NCI-H748 (cell line): Measurements from ENCODE around the gene MAPRE3.
A peak's percentile ranks its signal among the peaks of the same experiment; 100 is the strongest.

ENCODE experiments used
- DNase-seq: peaks from one replicate; lab custom pipeline; 2025; ENCODE audit not compliant: unreplicated experiment; lab: John Stamatoyannopoulos, UW

Gene MAPRE3

DNA sequence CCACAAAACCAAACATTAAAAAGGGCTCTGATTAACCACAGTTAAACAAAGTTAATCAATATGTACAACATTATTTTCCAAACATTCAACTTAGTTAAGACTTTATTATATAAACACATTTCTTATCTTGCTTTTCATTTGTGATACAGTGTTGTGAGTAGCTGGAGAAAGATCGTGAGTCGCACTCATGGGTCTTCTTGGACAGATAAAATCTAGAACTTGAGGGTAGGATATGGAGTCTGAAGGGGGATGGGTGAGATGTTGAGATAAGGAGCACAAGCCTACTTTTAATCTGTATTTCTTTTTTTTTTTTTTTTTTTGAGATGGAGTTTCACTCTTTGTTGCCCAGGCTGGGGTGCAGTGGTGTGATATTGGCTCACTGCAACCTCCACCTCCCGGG, 39.7 kb downstream of the MAPRE3 start:
- no peak for DNase-seq

- no peak for DNase-seq
These were observed 43.3 kb downstream of the MAPRE3 start for GRCh38 chr2:27013738-27014137.

DNA sequence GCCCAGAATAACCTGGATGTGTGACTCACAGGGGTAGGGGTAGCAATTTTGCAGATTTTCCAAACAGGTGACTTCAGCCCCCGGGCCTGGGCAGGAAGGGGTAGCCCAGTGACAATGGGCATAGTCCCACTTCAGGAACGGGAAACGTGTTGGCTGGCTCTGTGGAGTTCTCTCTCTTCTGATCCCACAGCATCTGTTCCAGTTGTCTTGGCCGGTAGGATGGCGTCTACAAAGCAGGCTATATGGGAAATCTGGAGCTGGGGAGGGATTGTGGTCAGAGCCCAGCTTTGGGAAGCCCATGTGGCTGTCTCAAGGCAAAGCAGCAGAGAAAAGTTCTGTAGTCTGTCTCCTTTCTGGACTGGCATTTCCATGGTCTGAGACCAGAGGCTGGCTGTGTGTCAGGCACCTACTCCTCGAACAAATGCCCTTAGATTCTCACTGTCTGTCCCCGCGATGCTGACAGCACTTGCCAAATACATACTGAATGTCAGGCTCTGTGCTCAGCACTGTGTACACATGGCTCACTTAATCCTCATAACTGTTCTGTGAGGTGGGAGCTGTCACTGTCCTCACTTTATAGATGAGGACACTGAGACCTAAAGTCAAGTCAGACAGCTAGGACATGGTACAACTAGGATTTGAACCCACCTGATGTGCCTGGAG, 44.5 kb downstream of the MAPRE3 start:
- DNase-seq: no peak

DNA sequence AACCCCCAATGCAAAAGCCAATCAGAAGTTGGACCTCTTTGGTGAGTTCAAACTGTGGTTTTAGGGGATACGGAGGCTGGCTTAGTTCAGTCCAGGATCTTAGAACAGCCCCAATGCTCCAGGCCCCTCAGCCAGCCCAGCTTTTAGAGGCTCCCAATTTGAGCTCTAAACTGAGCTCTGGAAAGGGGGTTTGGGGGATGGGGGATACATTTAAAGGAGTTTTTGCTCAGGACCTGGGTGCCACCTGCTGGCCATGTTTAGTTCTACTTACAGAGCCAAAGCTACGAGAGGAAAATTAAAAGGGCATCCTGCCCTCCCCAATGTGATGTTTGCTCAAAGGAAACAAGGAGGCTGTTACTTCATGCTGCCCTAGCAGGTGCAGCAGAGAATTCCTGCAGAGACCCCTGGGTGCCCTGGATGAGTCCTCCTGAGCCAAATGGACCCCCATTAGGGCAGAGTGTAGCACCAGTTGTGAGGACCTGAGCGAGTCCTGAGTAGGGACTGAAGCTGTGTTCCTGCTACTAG, 46.4 kb downstream of the MAPRE3 start:
- DNase-seq: peak; percentile 66

GRCh38 chr2:27018142-27018541, 47.7 kb downstream of the MAPRE3 start:
- DNase-seq: no peak

DNA sequence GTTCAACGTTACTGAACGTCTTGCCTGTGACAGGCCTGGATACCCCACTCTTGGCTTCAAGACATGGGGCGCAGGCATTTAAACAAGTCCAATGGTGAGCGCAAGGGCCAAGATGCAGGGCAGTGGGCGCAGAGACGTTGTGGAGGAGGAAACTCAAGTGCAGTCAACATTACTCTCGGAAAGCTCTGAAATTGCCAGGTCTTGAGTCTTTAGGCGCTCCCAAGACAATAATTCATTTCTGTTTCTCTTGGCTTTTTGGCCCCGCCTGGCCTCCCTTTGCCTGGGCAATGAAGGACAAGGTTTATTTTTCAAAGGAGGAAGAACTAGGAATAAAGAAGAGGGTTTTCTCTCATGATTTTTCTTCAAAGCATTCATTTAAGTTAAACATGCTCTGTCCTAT, 49.0 kb downstream of the MAPRE3 start:
- no peak for DNase-seq

GRCh38 chr2:27019931-27020855, 49.8 kb downstream of the MAPRE3 start:
- DNase-seq: no peak

GRCh38 chr2:27021253-27022049, 51.0 kb downstream of the MAPRE3 start:
- DNase-seq: no peak

DNA sequence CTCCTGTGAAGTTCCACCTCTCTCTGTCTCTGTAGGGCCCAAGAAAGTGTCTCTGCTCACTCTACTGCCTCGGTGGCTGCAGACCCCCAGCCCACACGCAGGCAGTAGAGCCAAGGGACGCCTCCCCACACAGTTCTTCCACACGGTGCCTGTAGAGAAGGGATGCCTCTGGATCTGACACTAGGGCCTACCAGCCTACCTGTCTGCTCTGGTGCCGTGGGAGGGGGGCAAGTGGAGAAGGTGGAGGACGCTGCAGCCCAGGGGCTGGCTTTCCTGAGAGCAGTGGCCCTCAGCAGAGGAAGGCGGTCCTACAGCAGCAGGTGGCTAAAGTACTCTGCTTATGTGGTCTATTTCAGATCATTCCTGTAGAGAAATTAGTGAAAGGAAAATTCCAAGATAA, 53.3 kb downstream of the MAPRE3 start:
- DNase-seq: no peak

GRCh38 chr2:27024188-27024587, 53.8 kb downstream of the MAPRE3 start:
- DNase-seq: no peak

DNA sequence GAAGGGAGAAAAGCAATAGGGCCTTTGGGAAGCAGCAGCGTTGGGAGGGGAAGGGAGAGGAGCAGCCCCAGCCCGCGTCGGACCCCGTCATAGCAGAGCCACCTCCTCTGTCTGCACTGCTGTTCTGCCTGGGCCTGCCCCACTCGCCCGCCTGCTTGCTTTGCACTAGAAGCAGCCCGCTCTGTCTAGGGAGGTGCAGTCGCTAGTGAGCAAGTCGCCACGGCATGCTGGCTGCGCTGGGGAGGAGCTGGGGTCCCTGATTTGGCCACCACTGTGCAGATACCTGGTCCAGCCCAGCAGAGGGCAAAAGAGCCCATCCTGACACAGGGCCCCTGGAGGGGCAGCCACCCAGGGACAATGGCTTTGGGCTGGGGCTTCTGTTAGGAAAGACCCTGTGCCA, 54.4 kb downstream of the MAPRE3 start:
- DNase-seq: no peak

DNA sequence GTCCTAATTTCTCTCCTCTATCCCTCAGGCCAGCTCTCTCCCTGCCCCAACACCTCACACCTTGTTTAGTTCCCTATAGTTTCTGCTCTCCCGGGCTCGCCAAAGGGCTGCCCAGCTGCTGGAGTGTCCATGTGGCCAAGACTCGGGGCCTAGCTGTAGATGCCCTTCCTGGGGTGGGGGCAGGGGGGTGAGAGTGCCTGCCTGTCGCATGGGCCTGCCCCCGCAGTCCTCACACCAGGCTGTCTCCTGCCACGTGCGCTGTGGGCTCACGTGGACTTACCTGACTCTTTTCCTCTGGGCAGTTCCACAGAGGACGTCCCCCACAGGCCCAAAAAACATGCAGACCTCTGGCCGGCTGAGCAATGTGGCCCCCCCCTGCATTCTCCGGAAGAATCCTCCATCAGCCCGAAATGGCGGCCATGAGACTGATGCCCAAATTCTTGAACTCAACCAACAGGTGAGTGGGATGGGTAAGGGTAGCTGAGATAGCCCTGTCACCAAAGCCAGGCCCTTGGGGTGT, 54.9 kb downstream of the MAPRE3 start:
- DNase-seq: no peak

GRCh38 chr2:27025861-27026851, 55.7 kb downstream of the MAPRE3 start:
- DNase-seq: no peak

- DNase-seq: no peak
These were observed 56.8 kb downstream of the MAPRE3 start for GRCh38 chr2:27027211-27027651.

DNA sequence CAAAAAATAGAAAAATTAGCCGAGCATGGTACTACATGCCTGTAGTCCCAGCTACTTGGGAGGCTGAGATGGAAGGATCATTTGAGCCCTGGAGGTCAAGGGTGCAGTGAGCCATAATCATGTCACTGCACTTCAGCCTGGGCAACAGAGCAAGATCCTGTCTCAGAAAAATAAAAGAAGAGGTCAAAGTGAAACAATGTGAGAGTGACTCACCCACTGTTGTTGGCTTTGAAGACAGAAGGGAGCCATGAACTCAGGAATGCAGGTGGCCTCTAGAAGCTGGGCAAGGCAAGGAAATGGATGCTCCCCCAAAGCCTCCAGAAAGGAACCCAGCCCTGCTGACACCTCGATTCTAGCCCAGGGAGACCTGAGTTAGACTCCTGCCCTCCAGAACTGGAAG, 58.6 kb downstream of the MAPRE3 start:
- no peak for DNase-seq

GRCh38 chr2:27032495-27033252, 62.2 kb downstream of the MAPRE3 start, which contains the start of gene TMEM214:
TSS of gene TMEM214 (plus strand) at chr2:27032965. CDS start at chr2:27033016, 51 bp downstream.
- peak; percentile 93 for DNase-seq

DNA sequence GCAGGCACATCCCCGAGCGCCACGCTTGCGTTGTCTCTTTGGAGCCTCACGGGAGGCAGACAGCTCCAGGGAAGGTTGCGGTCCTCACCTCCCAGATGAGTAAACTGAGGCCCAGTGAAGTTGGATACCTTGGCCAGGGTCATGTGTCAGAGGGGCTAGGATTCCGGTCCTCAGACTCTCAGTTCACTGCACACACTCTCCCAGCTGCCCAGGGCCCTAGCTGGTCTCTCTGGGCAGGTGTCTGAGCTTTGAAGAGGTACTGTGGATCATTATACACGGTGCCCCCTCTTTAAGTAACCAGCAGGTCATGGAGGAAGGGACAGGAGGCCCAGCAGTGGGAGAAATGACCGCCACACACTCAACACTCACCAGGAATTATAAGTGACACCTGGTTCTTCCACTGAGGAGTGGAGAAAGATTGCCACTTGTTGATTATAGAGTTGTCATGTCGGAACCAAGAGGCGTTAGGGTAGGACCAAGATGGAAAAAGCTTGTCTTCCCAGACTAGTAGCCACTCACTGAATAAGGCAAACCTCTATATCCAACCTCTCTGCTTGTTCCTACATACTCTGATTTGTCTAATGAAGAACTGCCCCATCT, 62.9 kb downstream of the MAPRE3 start:
- DNase-seq: no peak

DNA sequence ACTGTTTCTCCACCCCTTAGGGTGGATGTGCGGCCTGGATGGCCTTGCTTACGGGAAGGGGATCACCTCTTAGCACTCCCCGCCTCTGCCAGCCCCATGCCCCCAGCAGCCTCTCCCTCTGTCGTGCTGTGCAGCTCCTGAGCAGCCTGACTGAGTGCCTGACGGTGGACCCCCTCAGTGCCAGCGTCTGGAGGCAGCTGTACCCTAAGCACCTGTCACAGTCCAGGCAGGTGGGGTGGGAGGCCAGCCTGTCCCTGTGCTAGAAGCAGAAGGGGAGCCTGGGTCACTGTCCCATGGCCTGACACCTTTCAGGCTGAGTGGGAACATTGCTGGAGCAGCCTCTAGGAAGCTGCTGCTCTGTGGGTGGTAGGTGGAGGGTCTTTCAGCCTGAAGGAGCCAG, 67.6 kb downstream of the MAPRE3 start:
- DNase-seq: no peak
